Mesenchymal stem cell (in vitro differentiated cells and primary cell): ENCODE data around the gene BAZ2B.

ENCODE experiments used
- DNase-seq: peaks from one replicate; pipeline ENCODE4 v3.0.0-alpha.2; 2013
- H2AFZ ChIP-seq: one replicate; pipeline ENCODE4 v1.6.1; 2013; ENCODE audit warnings: low read depth, mild to moderate bottlenecking, control low read depth, inconsistent platforms, low read length, moderate library complexity
- H2AK5ac ChIP-seq: 2 replicates; pipeline ENCODE4 v1.6.1; 2013; ENCODE audit warnings: low read length, moderate library complexity, mild to moderate bottlenecking, inconsistent platforms; ENCODE audit not compliant: severe bottlenecking
- H2BK120ac ChIP-seq: one replicate; pipeline ENCODE4 v1.6.1; 2013; ENCODE audit warnings: low read depth, mild to moderate bottlenecking, inconsistent platforms, low read length, moderate library complexity
- H2BK12ac ChIP-seq, 2 experiments: one replicate each; pipeline ENCODE4 v1.6.1; 2013; ENCODE audit warnings: inconsistent platforms in 2 of 2, low read length in 2 of 2, mild to moderate bottlenecking in 2 of 2, moderate library complexity in 2 of 2, control low read depth in 1 of 2
- H2BK15ac ChIP-seq: one replicate; pipeline ENCODE4 v1.6.1; 2013; ENCODE audit warnings: mild to moderate bottlenecking, low read depth, inconsistent platforms; ENCODE audit not compliant: poor library complexity, severe bottlenecking
- H2BK5ac ChIP-seq: 2 replicates; pipeline ENCODE4 v1.6.1; 2013; ENCODE audit warnings: low read depth, mild to moderate bottlenecking, low read length, control low read depth, inconsistent platforms; ENCODE audit not compliant: poor library complexity, severe bottlenecking
- H3K14ac ChIP-seq, 2 experiments: one replicate each; pipeline ENCODE4 v1.6.1; 2013; ENCODE audit warnings: inconsistent platforms in 2 of 2, low read length in 2 of 2, control low read depth in 1 of 2, mild to moderate bottlenecking in 1 of 2, moderate library complexity in 1 of 2
- H3K18ac ChIP-seq, 2 experiments: one replicate each; pipeline ENCODE4 v1.6.1; 2013; ENCODE audit warnings: inconsistent platforms in 2 of 2, low read length in 2 of 2, control low read depth in 1 of 2, low read depth in 1 of 2, mild to moderate bottlenecking in 1 of 2
- H3K23ac ChIP-seq, 2 experiments: one replicate each; pipeline ENCODE4 v1.6.1; 2013; ENCODE audit warnings: inconsistent platforms in 2 of 2, low read length in 2 of 2, mild to moderate bottlenecking in 2 of 2, moderate library complexity in 2 of 2, control low read depth in 1 of 2
- H3K27ac ChIP-seq: 2 replicates; pipeline ENCODE4 v1.5.1; 2013; ENCODE audit warnings: mild to moderate bottlenecking, moderate library complexity, low read length, control low read depth, inconsistent platforms; ENCODE audit not compliant: poor library complexity, severe bottlenecking
- H3K27me3 ChIP-seq, 2 experiments: 2 replicates each; pipeline versions ENCODE4 v1.6.1 to v1.7.0; 2013; ENCODE audit warnings: low read length in 2 of 2, mild to moderate bottlenecking in 2 of 2, moderate library complexity in 2 of 2, control low read depth in 1 of 2, inconsistent platforms in 1 of 2; ENCODE audit not compliant: control insufficient read depth in 1 of 2, insufficient read depth in 1 of 2
- H3K36me3 ChIP-seq, 2 experiments: 2 replicates each; pipeline versions ENCODE4 v1.6.1 to v1.7.0; 2013; ENCODE audit warnings: low read length in 2 of 2, control low read depth in 1 of 2, inconsistent platforms in 1 of 2, low read depth in 1 of 2, mild to moderate bottlenecking in 1 of 2; ENCODE audit not compliant: insufficient read depth in 2 of 2, control insufficient read depth in 1 of 2
- H3K4ac ChIP-seq, 2 experiments: one replicate each; pipeline ENCODE4 v1.6.1; 2013; ENCODE audit warnings: inconsistent platforms in 2 of 2, low read length in 2 of 2, mild to moderate bottlenecking in 2 of 2, moderate library complexity in 2 of 2, control low read depth in 1 of 2, low read depth in 1 of 2
- H3K4me1 ChIP-seq: 2 replicates; pipeline ENCODE4 v1.6.1; 2013; ENCODE audit warnings: low read depth, low read length, control low read depth; ENCODE audit not compliant: control insufficient read depth, insufficient read depth
- H3K4me2 ChIP-seq: 2 replicates; pipeline ENCODE4 v1.6.1; 2013; ENCODE audit warnings: low read length, mild to moderate bottlenecking, inconsistent platforms; ENCODE audit not compliant: poor library complexity, severe bottlenecking
- H3K4me3 ChIP-seq, 2 experiments: 2 replicates each; pipeline versions ENCODE4 v1.5.1 to v1.7.0; 2013; ENCODE audit warnings: low read length in 2 of 2, mild to moderate bottlenecking in 2 of 2, control low read depth in 1 of 2, low read depth in 1 of 2; ENCODE audit not compliant: insufficient read depth in 1 of 2
- H3K79me1 ChIP-seq: replicated peaks from 2 replicates; pipeline ENCODE4 v1.6.1; 2013; ENCODE audit warnings: mild to moderate bottlenecking, control low read depth, low read length, inconsistent platforms; ENCODE audit not compliant: poor library complexity, severe bottlenecking
- H3K9ac ChIP-seq: 2 replicates; pipeline ENCODE4 v1.7.0; 2013; ENCODE audit warnings: mild to moderate bottlenecking, low read length, moderate library complexity
- H3K9me3 ChIP-seq: 2 replicates; pipeline ENCODE4 v1.7.0; 2013; ENCODE audit warnings: mild to moderate bottlenecking, low read length; ENCODE audit not compliant: control insufficient read depth
- H4K8ac ChIP-seq: one replicate; pipeline ENCODE4 v1.6.1; 2013; ENCODE audit warnings: inconsistent platforms, mild to moderate bottlenecking, low read length, moderate library complexity
- H4K91ac ChIP-seq: one replicate; pipeline ENCODE4 v1.6.1; 2013; ENCODE audit warnings: mild to moderate bottlenecking, low read length, inconsistent platforms
- WGBS: methylation state at CpG from one replicate; pipeline ENCODE4 v1.1.7; 2013; ENCODE audit warnings: mixed read lengths; 5-methylcytosine and 5-hydroxymethylcytosine counted together

Gene BAZ2B

DNA sequence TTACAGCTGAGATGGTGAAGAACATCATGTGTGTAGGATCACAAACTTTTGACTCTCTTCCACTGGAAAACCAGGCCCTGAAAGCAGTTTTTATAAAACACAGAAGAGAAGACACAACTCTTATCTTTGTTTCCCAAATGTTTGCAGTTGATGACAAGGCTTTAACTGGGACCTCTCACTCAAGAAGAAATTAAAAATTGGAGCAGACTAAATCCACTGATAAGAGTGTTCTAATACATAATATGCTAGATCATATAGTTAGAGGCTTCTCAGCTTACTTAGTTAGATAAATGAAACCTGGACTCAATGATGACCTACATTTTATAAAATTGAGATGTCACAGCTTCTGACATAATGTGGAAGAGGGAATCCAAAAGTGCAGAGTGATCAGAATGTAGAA is 171.6 kb downstream of the BAZ2B start:
- H3K14ac ChIP-seq = no peak overlapping the region
- no peaks in the 10 kb centered on the region for H3K27me3 ChIP-seq
- H2AK5ac ChIP-seq = no peak overlapping the region
- no peaks in the 10 kb centered on the region for H3K9me3 ChIP-seq
- H3K9ac ChIP-seq = no peak overlapping the region
- H3K4me2 ChIP-seq = no peak overlapping the region
- H3K79me1 ChIP-seq = peaks cover 8% of the 10 kb centered on the region
- H3K4me1 ChIP-seq = no peaks in the 10 kb centered on the region
- no peak overlapping the region for H3K4me3 ChIP-seq
- H3K18ac ChIP-seq = no peak overlapping the region
- no peak overlapping the region for H2BK12ac ChIP-seq
- no peak overlapping the region for H4K8ac ChIP-seq
- H3K36me3 ChIP-seq = peaks cover 10 to 65% of the 10 kb centered on the region in 2 experiments
- no peak overlapping the region for H2BK120ac ChIP-seq
- no peak for DNase-seq
- no peak overlapping the region for H2BK5ac ChIP-seq
- H2BK15ac ChIP-seq = no peak overlapping the region
- no peak overlapping the region for H3K4ac ChIP-seq
- H4K91ac ChIP-seq = no peak overlapping the region
- H3K27ac ChIP-seq = no peak overlapping the region
- no peak overlapping the region for H2AFZ ChIP-seq
- H3K23ac ChIP-seq = no peak overlapping the region

DNA sequence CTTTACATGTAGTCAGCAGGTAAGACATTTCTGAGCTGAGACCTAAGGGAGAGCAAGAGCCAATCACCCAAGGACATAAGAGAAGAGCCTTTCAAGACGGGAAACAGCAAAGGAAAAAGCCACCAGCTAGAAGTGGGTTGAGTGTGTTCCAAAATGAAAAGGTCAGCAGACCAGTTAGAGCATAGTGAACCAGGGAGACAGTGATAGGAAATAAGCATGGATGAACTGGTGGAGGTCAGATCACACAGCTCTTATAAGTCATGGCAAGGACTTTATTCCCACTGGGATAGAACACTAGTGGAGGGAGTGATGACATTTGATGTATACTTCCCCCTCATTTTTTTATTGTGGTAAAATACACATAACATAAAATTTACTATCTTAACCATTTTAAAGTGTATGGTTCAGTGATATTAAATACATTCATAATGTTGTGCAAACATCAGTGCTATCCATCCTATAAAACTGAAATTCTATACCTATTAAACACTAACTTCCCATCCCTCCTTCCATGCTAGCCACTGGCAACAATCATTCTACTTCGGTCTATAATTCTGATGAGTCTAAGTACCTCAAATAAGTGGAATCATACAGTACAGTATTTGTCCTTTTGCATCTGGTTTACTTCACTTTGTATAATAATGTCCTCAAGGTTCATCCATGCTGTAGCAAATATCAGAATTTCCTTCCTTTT is 174.0 kb downstream of the BAZ2B start:
- Histone ChIP-seq H3K9ac (no peak overlapping the region), H3K4me3 (no peak overlapping the region), H3K9me3 (no peaks in the 10 kb centered on the region), H2AFZ (no peak overlapping the region), H3K36me3 (peaks cover 7 to 78% of the 10 kb centered on the region in 2 experiments), H3K4me1 (no peaks in the 10 kb centered on the region), H3K27me3 (no peaks in the 10 kb centered on the region), H3K23ac (no peak overlapping the region), H4K91ac (no peak overlapping the region), H2BK12ac (no peak overlapping the region), H3K4ac (no peak overlapping the region), H3K18ac (no peak overlapping the region), H2BK15ac (no peak overlapping the region), H4K8ac (no peak overlapping the region), H2BK5ac (no peak overlapping the region), H3K4me2 (no peak overlapping the region), H2AK5ac (no peak overlapping the region), H3K27ac (no peak overlapping the region), H3K14ac (no peak overlapping the region), H2BK120ac (no peak overlapping the region), H3K79me1 (peaks cover 3% of the 10 kb centered on the region)
- DNase-seq = no peak
- 98% methylated on average over 2 of the region's 2 CpGs for WGBS

DNA sequence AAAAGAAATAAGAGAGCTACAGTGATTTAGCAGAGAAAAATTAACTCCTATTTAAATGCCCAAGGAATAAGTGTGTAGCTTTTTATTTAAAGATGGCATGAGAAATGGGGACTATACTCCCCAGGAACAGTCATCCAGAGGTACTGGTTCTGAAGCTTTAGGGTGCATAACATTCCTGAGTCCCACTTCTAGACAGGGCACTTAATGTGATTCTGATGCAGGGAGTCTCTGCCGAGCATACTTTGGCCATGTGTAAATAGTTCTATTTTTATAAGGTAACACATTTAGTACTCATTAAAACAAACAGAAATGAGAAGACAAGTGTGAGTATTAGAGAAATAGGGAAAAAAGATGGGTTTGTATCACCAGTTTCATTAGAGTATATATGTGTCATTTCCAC is 175.2 kb downstream of the BAZ2B start:
- Histone ChIP-seq H3K4me3 (no peak overlapping the region), H2AK5ac (no peak overlapping the region), H2BK5ac (no peak overlapping the region), H4K91ac (no peak overlapping the region), H2BK120ac (no peak overlapping the region), H2BK12ac (no peak overlapping the region), H3K27me3 (no peaks in the 10 kb centered on the region), H3K4me1 (no peaks in the 10 kb centered on the region), H2BK15ac (no peak overlapping the region), H3K36me3 (peaks cover 7 to 76% of the 10 kb centered on the region in 2 experiments), H3K14ac (no peak overlapping the region), H3K9ac (no peak overlapping the region), H3K79me1 (peaks cover 3% of the 10 kb centered on the region), H3K23ac (no peak overlapping the region), H3K4me2 (no peak overlapping the region), H3K18ac (no peak overlapping the region), H2AFZ (no peak overlapping the region), H3K9me3 (no peaks in the 10 kb centered on the region), H4K8ac (no peak overlapping the region), H3K27ac (no peak overlapping the region), H3K4ac (no peak overlapping the region)
- DNase-seq = no peak
- no CpG with 5 or more reads among the region's 1 CpG for WGBS

DNA sequence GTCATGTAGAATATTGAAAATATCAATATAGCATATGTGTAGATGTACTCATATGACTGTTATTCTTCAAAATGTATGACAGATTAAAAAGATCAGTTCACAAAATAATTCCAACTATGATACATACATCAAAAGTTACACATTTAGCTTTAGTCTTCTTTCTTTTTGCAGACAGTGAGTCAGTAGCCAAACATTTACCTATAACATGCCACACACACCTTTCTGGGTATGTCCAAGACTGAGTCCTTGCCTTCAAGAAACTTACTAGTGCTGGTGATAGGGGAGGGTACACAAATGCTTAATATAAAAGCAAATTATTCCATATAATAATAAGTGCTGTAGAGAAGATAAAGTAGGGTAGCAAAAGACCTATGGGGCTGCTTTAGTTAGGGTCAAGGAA is 176.9 kb downstream of the BAZ2B start:
- H3K18ac ChIP-seq = no peak overlapping the region
- no peak overlapping the region for H3K27ac ChIP-seq
- no peaks in the 10 kb centered on the region for H3K27me3 ChIP-seq
- H3K4me1 ChIP-seq = no peaks in the 10 kb centered on the region
- no peak overlapping the region for H2BK15ac ChIP-seq
- no peak overlapping the region for H4K91ac ChIP-seq
- H3K14ac ChIP-seq = no peak overlapping the region
- peaks cover 0 to 61% of the 10 kb centered on the region in 2 experiments for H3K36me3 ChIP-seq
- no peak for DNase-seq
- H4K8ac ChIP-seq = no peak overlapping the region
- H3K4me2 ChIP-seq = no peak overlapping the region
- no peak overlapping the region for H3K4me3 ChIP-seq
- H2BK5ac ChIP-seq = no peak overlapping the region
- H2AFZ ChIP-seq = no peak overlapping the region
- H2BK120ac ChIP-seq = no peak overlapping the region
- no peak overlapping the region for H2AK5ac ChIP-seq
- no peak overlapping the region for H2BK12ac ChIP-seq
- no peaks in the 10 kb centered on the region for H3K79me1 ChIP-seq
- no peak overlapping the region for H3K23ac ChIP-seq
- no peak overlapping the region for H3K4ac ChIP-seq
- no peaks in the 10 kb centered on the region for H3K9me3 ChIP-seq
- no peak overlapping the region for H3K9ac ChIP-seq
